Caki2 (cell line): ENCODE measurements around the gene MAG. TPM values are rescaled to one million over a fixed set of nuclear protein-coding genes. Genes with fewer than 3 reads are reported as not detected.

Source experiments
- DNase-seq: peaks from one replicate; pipeline ENCODE4 v3.0.0-alpha.2; 2015; ENCODE audit warnings: low read depth
- in situ Hi-C: cut with HindIII; loops from 2 replicates; pipeline ENCODE4 v1.10.0; 2016; ENCODE audit warnings: low sequenced_read_pairs, low pct_unique_long_range_greater_than_20kb, mixed read lengths
- total RNA-seq: library from RNA; depleted of rRNA; stranded (reverse); fragments of >200 nt; shearing (Covaris generic); gene quantifications from 2 replicates; pipeline ENCODE4 v1.2.3, GENCODE V29; 2014; ENCODE audit warnings: low replicate concordance

The MAG gene
- total RNA-seq, 1 experiment from 2014 or later: 5.7 TPM

GRCh38 chr19:35329323-35329722 lies 37.4 kb downstream of the MAG start:
- in situ Hi-C loops: no loop called here
- DNase-seq: no peak

- no peak for DNase-seq
- in situ Hi-C loops: no loop called here
Observed at GRCh38 chr19:35330475-35330874, 38.5 kb downstream of the MAG start.

GRCh38 chr19:35331551-35332214 lies 39.7 kb downstream of the MAG start:
- no peak for DNase-seq
- in situ Hi-C loops: no loop called here

GRCh38 chr19:35332817-35333216 lies 40.9 kb downstream of the MAG start:
- DNase-seq: no peak
- in situ Hi-C loops: no loop called here

- peak; percentile 49 for DNase-seq
- in situ Hi-C loops: no loop called here
Observed at GRCh38 chr19:35334144-35334753, 42.3 kb downstream of the MAG start.

GRCh38 chr19:35336166-35336955 lies 44.4 kb downstream of the MAG start:
- no peak for DNase-seq
- in situ Hi-C loops: no loop called here

- no peak for DNase-seq
- in situ Hi-C loops: no loop called here
Observed at GRCh38 chr19:35337097-35337983, 45.4 kb downstream of the MAG start.

GRCh38 chr19:35337984-35338296 lies 46.0 kb downstream of the MAG start:
- in situ Hi-C loops: no loop called here

GRCh38 chr19:35340431-35340830 lies 48.5 kb downstream of the MAG start:
- DNase-seq: no peak
- in situ Hi-C loops: no loop called here

More at GRCh38 chr19:35337984-35338296, 46.0 kb downstream of the MAG start:
- DNase-seq: no peak

GRCh38 chr19:35341006-35341405 lies 49.0 kb downstream of the MAG start:
- in situ Hi-C loops: no loop called here
- no peak for DNase-seq

GRCh38 chr19:35341565-35342225 lies 49.7 kb downstream of the MAG start:
- in situ Hi-C loops: no loop called here
- DNase-seq: no peak

- no peak for DNase-seq
- in situ Hi-C loops: no loop called here
Observed at GRCh38 chr19:35342430-35342829, 50.5 kb downstream of the MAG start.

- in situ Hi-C loops: no loop called here
- no peak for DNase-seq
Observed at GRCh38 chr19:35344511-35345031, 52.6 kb downstream of the MAG start.

GRCh38 chr19:35345671-35346111 lies 53.7 kb downstream of the MAG start:
- DNase-seq: no peak
- in situ Hi-C loops: no loop called here

- DNase-seq: no peak
- in situ Hi-C loops: no loop called here
Observed at GRCh38 chr19:35346193-35347052, 54.5 kb downstream of the MAG start.

GRCh38 chr19:35347171-35347929 lies 55.4 kb downstream of the MAG start, which contains the start of gene FFAR1:
Gene FFAR1 (plus strand): TSS chr19:35347902. CDS start chr19:35351552, 3,650 bp downstream.
- DNase-seq: no peak
- in situ Hi-C loops: no loop called here
